H9 (cell line): ENCODE data around the gene SPSB2. TPM values are rescaled to one million over a fixed set of nuclear protein-coding genes. Genes with fewer than 3 reads are reported as not detected.

ENCODE experiments used
- DNase-seq: peaks from one replicate; pipeline ENCODE4 v3.0.0-alpha.2; 2017
- H2AFZ ChIP-seq: one replicate; pipeline ENCODE4 v1.6.1; 2013; ENCODE audit warnings: mild to moderate bottlenecking, low read length, control low read depth, moderate library complexity
- H2AK5ac ChIP-seq: 2 replicates; pipeline ENCODE4 v1.6.1; 2013; ENCODE audit warnings: low read length, control low read depth, mixed read lengths; ENCODE audit not compliant: insufficient read length
- H2BK120ac ChIP-seq: one replicate; pipeline ENCODE4 v1.6.1; 2013; ENCODE audit warnings: low read depth, mild to moderate bottlenecking, low read length, control low read depth, inconsistent platforms; ENCODE audit not compliant: poor library complexity, severe bottlenecking
- H2BK12ac ChIP-seq: 2 replicates; pipeline ENCODE4 v1.6.1; 2013; ENCODE audit warnings: low read length, control low read depth, mixed read lengths, low read depth; ENCODE audit not compliant: insufficient read length
- H2BK15ac ChIP-seq: 2 replicates; pipeline ENCODE4 v1.6.1; 2013; ENCODE audit warnings: low read depth, low read length, control low read depth
- H2BK20ac ChIP-seq: one replicate; pipeline ENCODE4 v1.6.1; 2013; ENCODE audit warnings: low read depth, mild to moderate bottlenecking, low read length, control low read depth, inconsistent platforms; ENCODE audit not compliant: poor library complexity, severe bottlenecking
- H2BK5ac ChIP-seq: 2 replicates; pipeline ENCODE4 v1.6.1; 2013; ENCODE audit warnings: low read length, control low read depth, mixed read lengths; ENCODE audit not compliant: insufficient read length
- H3K14ac ChIP-seq: 2 replicates; pipeline ENCODE4 v1.6.1; 2013; ENCODE audit warnings: low read length, control low read depth; ENCODE audit not compliant: insufficient read depth
- H3K18ac ChIP-seq: 2 replicates; pipeline ENCODE4 v1.6.1; 2013; ENCODE audit warnings: low read depth, mild to moderate bottlenecking, mixed read lengths, low read length, control low read depth; ENCODE audit not compliant: insufficient read length
- H3K23ac ChIP-seq: 2 replicates; pipeline ENCODE4 v1.6.1; 2013; ENCODE audit warnings: low read length, control low read depth, mixed read lengths, low read depth; ENCODE audit not compliant: insufficient read length
- H3K23me2 ChIP-seq: 2 replicates; pipeline ENCODE4 v1.6.1; 2013; ENCODE audit warnings: low read depth, mild to moderate bottlenecking, mixed read lengths, low read length, control low read depth; ENCODE audit not compliant: insufficient read length, poor library complexity, severe bottlenecking
- H3K27ac ChIP-seq: 2 replicates; pipeline ENCODE4 v1.5.1; 2013; ENCODE audit warnings: low read length, control low read depth, mixed read lengths, low read depth; ENCODE audit not compliant: insufficient read length
- H3K27me3 ChIP-seq: 2 replicates; pipeline ENCODE4 v1.6.1; 2013; ENCODE audit warnings: low read length, control low read depth, inconsistent platforms; ENCODE audit not compliant: insufficient read depth
- H3K4ac ChIP-seq: 2 replicates; pipeline ENCODE4 v1.6.1; 2013; ENCODE audit warnings: low read depth, mild to moderate bottlenecking, control low read depth, inconsistent platforms, low read length, moderate library complexity
- H3K4me1 ChIP-seq: 2 replicates; pipeline ENCODE4 v1.6.1; 2013; ENCODE audit warnings: low read length, control low read depth, inconsistent platforms; ENCODE audit not compliant: insufficient read depth
- H3K4me2 ChIP-seq: 2 replicates; pipeline ENCODE4 v1.6.1; 2013; ENCODE audit warnings: low read length, control low read depth, mixed read lengths; ENCODE audit not compliant: insufficient read length, insufficient read depth
- H3K56ac ChIP-seq: 2 replicates; pipeline ENCODE4 v1.6.1; 2013; ENCODE audit warnings: low read depth, mild to moderate bottlenecking, mixed read lengths, low read length, control low read depth; ENCODE audit not compliant: insufficient read length
- H3K79me1 ChIP-seq: 2 replicates; pipeline ENCODE4 v1.6.1; 2013; ENCODE audit warnings: low read depth, mild to moderate bottlenecking, moderate library complexity, low read length, control low read depth, inconsistent platforms; ENCODE audit not compliant: insufficient read depth, poor library complexity, severe bottlenecking
- H3K79me2 ChIP-seq: 2 replicates; pipeline ENCODE4 v1.6.1; 2013; ENCODE audit warnings: low read length, control low read depth, inconsistent platforms; ENCODE audit not compliant: insufficient read depth
- H3K9ac ChIP-seq: 2 replicates; pipeline ENCODE4 v1.6.1; 2013; ENCODE audit warnings: low read length, control low read depth, mixed read lengths; ENCODE audit not compliant: insufficient read length; ENCODE audit errors: extremely low read depth
- H3K9me3 ChIP-seq: one replicate; pipeline ENCODE4 v1.6.1; 2013; ENCODE audit warnings: low read depth, low read length, inconsistent platforms; ENCODE audit not compliant: control insufficient read depth
- H3T11ph ChIP-seq: one replicate; pipeline ENCODE4 v1.6.1; 2013; ENCODE audit warnings: mild to moderate bottlenecking, low read length, control low read depth, inconsistent platforms
- H4K20me1 ChIP-seq: one replicate; pipeline ENCODE4 v1.6.1; 2013; ENCODE audit not compliant: control insufficient read depth, insufficient read length, insufficient read depth
- H4K5ac ChIP-seq: 2 replicates; pipeline ENCODE4 v1.6.1; 2013; ENCODE audit warnings: low read depth, mild to moderate bottlenecking, mixed read lengths, low read length, control low read depth; ENCODE audit not compliant: insufficient read length
- H4K8ac ChIP-seq: replicated peaks from 2 replicates; pipeline ENCODE4 v1.6.1; 2013; ENCODE audit warnings: low read length, control low read depth, mixed read lengths, low read depth; ENCODE audit not compliant: insufficient read length
- H4K91ac ChIP-seq: 2 replicates; pipeline ENCODE4 v1.6.1; 2013; ENCODE audit warnings: low read depth, mild to moderate bottlenecking, moderate library complexity, mixed read lengths, low read length, control low read depth; ENCODE audit not compliant: insufficient read length
- H3K27ac Mint-ChIP-seq, 3 experiments: 2 replicates in 2 of 3; 3 replicates in 1 of 3; pipeline ENCODE4 v1.8.0; 2020 to 2021; ENCODE audit warnings: mixed read lengths in 3 of 3, mild to moderate bottlenecking in 1 of 3, moderate library complexity in 1 of 3
- H3K27me3 Mint-ChIP-seq: 2 replicates; pipeline ENCODE4 v1.8.0; 2021; ENCODE audit warnings: low read depth, mild to moderate bottlenecking, moderate library complexity, mixed read lengths
- H3K36me3 Mint-ChIP-seq, 3 experiments: 2 replicates in 2 of 3; 3 replicates in 1 of 3; pipeline ENCODE4 v1.8.0; 2020 to 2021; ENCODE audit warnings: low read depth in 3 of 3, mixed read lengths in 3 of 3; ENCODE audit not compliant: insufficient read depth in 1 of 3
- H3K4me1 Mint-ChIP-seq, 2 experiments: 2 replicates each; pipeline ENCODE4 v1.8.0; 2020; ENCODE audit warnings: mixed read lengths in 2 of 2
- H3K4me3 Mint-ChIP-seq, 2 experiments: 2 replicates in 1 of 2; 3 replicates in 1 of 2; pipeline ENCODE4 v1.8.0; 2020 to 2021; ENCODE audit warnings: mild to moderate bottlenecking in 2 of 2, mixed read lengths in 2 of 2, moderate library complexity in 1 of 2
- H3K9me3 Mint-ChIP-seq, 2 experiments: 2 replicates in 1 of 2; 3 replicates in 1 of 2; pipeline ENCODE4 v1.8.0; 2020; ENCODE audit warnings: mild to moderate bottlenecking in 2 of 2, mixed read lengths in 2 of 2, moderate library complexity in 1 of 2
- CTCF ChIP-seq: fragments of 200-600 bp; sonication (generic); conservative IDR thresholded peaks from 3 replicates; pipeline ENCODE4 v1.8.0; 2021; ENCODE audit warnings: antibody characterized with exemption, mild to moderate bottlenecking
- WGBS: extraction: QIAGEN DNeasy Blood & Tissue Kit; methylation state at CpG from one replicate; pipeline ENCODE4 v1.1.7; 2013; ENCODE audit warnings: missing lambda C conversion rate, low lambda C conversion rate, mixed read lengths; ENCODE audit not compliant: insufficient read length; ENCODE audit errors: extremely low coverage; 5-methylcytosine and 5-hydroxymethylcytosine counted together
- total RNA-seq: library from RNA; stranded (reverse); gene quantifications from 2 replicates; pipeline ENCODE4 v1.2.1, GENCODE V29; 2021

The SPSB2 gene
- total RNA-seq, 1 experiment from 2014 or later, result 13.7 TPM

- no peak within 1 kb of the TSS for H3T11ph ChIP-seq
- H3K9ac ChIP-seq, result no peak within 1 kb of the TSS
- H2BK20ac ChIP-seq, result no peak within 1 kb of the TSS
- peaks cover 7% of the 10 kb centered on the region; the same call in 1 of the 2 replicates for H3K4me1 ChIP-seq
- no peak within 1 kb of the TSS for H2BK120ac ChIP-seq
- TF ChIP-seq CTCF, result no peak
- H3K36me3 Mint-ChIP-seq, result peaks cover 10 to 12% (median 10%) of the 10 kb centered on the region in 3 experiments; a peak in 6 of 7 replicates
- no peak within 1 kb of the TSS for H2BK12ac ChIP-seq
- no peak within 1 kb of the TSS for H3K4ac ChIP-seq
- H2AK5ac ChIP-seq, result no peak within 1 kb of the TSS
- H3K4me2 ChIP-seq, result peak within 1 kb of the TSS; percentile 62
- H4K8ac ChIP-seq, result no peak within 1 kb of the TSS
- H4K5ac ChIP-seq, result no peak within 1 kb of the TSS
- H2AFZ ChIP-seq, result no peak within 1 kb of the TSS
- H3K27ac ChIP-seq, result no peak within 1 kb of the TSS
- peak within 1 kb of the TSS; percentile 73 to 85 for H3K4me3 Mint-ChIP-seq
- no peaks in the 10 kb centered on the region for H3K79me2 ChIP-seq
- H3K79me1 ChIP-seq, result no peaks in the 10 kb centered on the region
- 0 out of 2 replicates have a peak within 1 kb of the TSS, but pooled peaks have one; percentile 18 for H3K14ac ChIP-seq
- peak within 1 kb of the TSS; percentile 63 to 93 (median 91) for H3K27ac Mint-ChIP-seq
- no CpG with 5 or more reads among the region's 28 CpGs for WGBS
- peaks cover 4% of the 10 kb centered on the region; the same call in 1 of the 2 replicates for H3K27me3 ChIP-seq
- no peak within 1 kb of the TSS for H4K91ac ChIP-seq
- no peaks in the 10 kb centered on the region for H3K9me3 ChIP-seq
- H3K4me1 Mint-ChIP-seq, result peaks cover 67 to 76% of the 10 kb centered on the region in 2 experiments
- no peak within 1 kb of the TSS for H3K23ac ChIP-seq
- H4K20me1 ChIP-seq, result peaks cover 4% of the 10 kb centered on the region
- H3K18ac ChIP-seq, result no peak within 1 kb of the TSS
- DNase-seq, result peak; percentile 91
- H3K27me3 Mint-ChIP-seq, result peaks cover 62% of the 10 kb centered on the region
- H3K23me2 ChIP-seq, result peaks cover 11% of the 10 kb centered on the region
- H3K56ac ChIP-seq, result no peak within 1 kb of the TSS
- H2BK5ac ChIP-seq, result no peak within 1 kb of the TSS
- H3K9me3 Mint-ChIP-seq, result peaks cover 0 to 2% of the 10 kb centered on the region in 2 experiments; a peak in 1 of 5 replicates
- H2BK15ac ChIP-seq, result no peak within 1 kb of the TSS
Observed at GRCh38 chr12:6821591-6822425, 51.3 kb downstream of the SPSB2 start, which contains the start of gene GPR162. GPR162 (plus strand) TSS chr12:6821821; CDS start chr12:6823899, 2,078 bp downstream.

Other genes with a start within 250 kb of the SPSB2 start
- gene LPAR5, start 237.3 kb downstream of the SPSB2 start, total RNA-seq, result 0.22 TPM in 2 replicates
- gene ACRBP, start 225.9 kb downstream of the SPSB2 start, total RNA-seq, result 1.3 and 1.9 TPM in 2 replicates
- 20.1 TPM in 2 replicates for gene ING4, start 210.2 kb downstream of the SPSB2 start, total RNA-seq
- 83.5 and 88.0 TPM in 2 replicates for gene ZNF384, start 183.9 kb downstream of the SPSB2 start, total RNA-seq
- gene PIANP, start 172.5 kb downstream of the SPSB2 start, total RNA-seq, result 5.2 and 6.6 TPM in 2 replicates
- 34.2 and 35.9 TPM in 2 replicates for gene COPS7A, start 149.3 kb downstream of the SPSB2 start, total RNA-seq
- 244 and 258 TPM in 2 replicates for gene MLF2, start 120.2 kb downstream of the SPSB2 start, total RNA-seq
- gene PTMS, start 106.9 kb downstream of the SPSB2 start, total RNA-seq, result 422 and 438 TPM in 2 replicates
- gene LAG3, start 100.8 kb downstream of the SPSB2 start, total RNA-seq, result 1.7 and 2.2 TPM in 2 replicates
- gene CD4, start 83.8 kb downstream of the SPSB2 start, total RNA-seq, result 0.88 and 1.1 TPM in 2 replicates
- gene GPR162, start 51.5 kb downstream of the SPSB2 start, total RNA-seq, result 4.6 and 6.1 TPM in 2 replicates
- 55.0 and 60.2 TPM in 2 replicates for gene P3H3, start 44.9 kb downstream of the SPSB2 start, total RNA-seq
- gene GNB3, start 32.4 kb downstream of the SPSB2 start, total RNA-seq, result 17.3 and 20.0 TPM in 2 replicates
- 45.1 and 48.6 TPM in 2 replicates for gene CDCA3, start 22.0 kb downstream of the SPSB2 start, total RNA-seq
- 143 and 144 TPM in 2 replicates for gene USP5, start 21.2 kb downstream of the SPSB2 start, total RNA-seq
- 1,177 and 1,211 TPM in 2 replicates for gene TPI1, start 5.8 kb downstream of the SPSB2 start, total RNA-seq
- 2.1 and 2.6 TPM in 2 replicates for gene LRRC23, start 31.5 kb upstream of the SPSB2 start, total RNA-seq
- gene ENO2, start 41.3 kb upstream of the SPSB2 start, total RNA-seq, result 165 and 166 TPM in 2 replicates
- gene ATN1, start 54.7 kb upstream of the SPSB2 start, total RNA-seq, result 97.9 and 103 TPM in 2 replicates
- not detected in 2 replicates for gene RNU7-1, start 70.5 kb upstream of the SPSB2 start, total RNA-seq
- gene C12orf57, start 70.7 kb upstream of the SPSB2 start, total RNA-seq, result 195 TPM in 2 replicates
- gene PTPN6, start 78.1 kb upstream of the SPSB2 start, total RNA-seq, result 18.2 and 19.8 TPM in 2 replicates
- 370 and 383 TPM in 2 replicates for gene PHB2, start 97.4 kb upstream of the SPSB2 start, total RNA-seq
- 62.7 and 67.4 TPM in 2 replicates for gene EMG1, start 97.6 kb upstream of the SPSB2 start, total RNA-seq
- 45.0 and 47.7 TPM in 2 replicates for gene LPCAT3, start 145.2 kb upstream of the SPSB2 start, total RNA-seq
- gene C1S, start 187.4 kb upstream of the SPSB2 start, total RNA-seq, result 3.4 and 4.2 TPM in 2 replicates
- gene C1R, start 219.1 kb upstream of the SPSB2 start, total RNA-seq, result 11.4 and 11.5 TPM in 2 replicates
- 14.4 and 15.1 TPM in 2 replicates for gene C1RL, start 235.9 kb upstream of the SPSB2 start, total RNA-seq